ENCODE data around the gene CROT.

The CROT gene

GRCh38 chr7:87432536-87432935, 87.1 kb downstream of the CROT start:
- TF ChIP-seq CTCF (IDR thresholded peaks at IDR 0.05; ENCODE audit: extremely low read depth, missing control alignments): no peak
- no peak for DNase-seq (ENCODE audit: low spot score)

- DNase-seq (ENCODE audit: low spot score): no peak
- TF ChIP-seq CTCF (IDR thresholded peaks at IDR 0.05; ENCODE audit: extremely low read depth, missing control alignments): no peak
These were observed 90.1 kb downstream of the CROT start for GRCh38 chr7:87435546-87435945.

DNA sequence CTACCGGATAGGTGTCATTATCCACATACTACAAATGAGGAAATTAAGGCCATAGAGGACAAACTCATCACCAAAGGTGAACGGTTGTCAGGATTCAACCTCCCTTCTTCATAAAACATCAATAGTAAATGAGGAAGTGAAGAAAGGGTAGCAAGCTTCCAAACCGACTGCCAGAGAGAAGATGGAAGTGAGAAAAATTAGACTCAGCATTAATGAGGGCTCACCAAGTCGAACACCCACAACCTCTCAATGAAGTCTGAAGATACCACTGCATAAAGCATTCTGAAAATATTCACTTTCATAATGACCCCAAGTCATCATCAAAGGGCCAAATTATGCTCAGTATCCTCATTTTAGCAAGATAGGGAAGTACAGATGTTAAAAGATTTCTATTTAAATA, 100.4 kb downstream of the CROT start:
- no peak for TF ChIP-seq CTCF (IDR thresholded peaks at IDR 0.05; ENCODE audit: extremely low read depth, missing control alignments)
- DNase-seq (ENCODE audit: low spot score): peak; percentile 27

DNA sequence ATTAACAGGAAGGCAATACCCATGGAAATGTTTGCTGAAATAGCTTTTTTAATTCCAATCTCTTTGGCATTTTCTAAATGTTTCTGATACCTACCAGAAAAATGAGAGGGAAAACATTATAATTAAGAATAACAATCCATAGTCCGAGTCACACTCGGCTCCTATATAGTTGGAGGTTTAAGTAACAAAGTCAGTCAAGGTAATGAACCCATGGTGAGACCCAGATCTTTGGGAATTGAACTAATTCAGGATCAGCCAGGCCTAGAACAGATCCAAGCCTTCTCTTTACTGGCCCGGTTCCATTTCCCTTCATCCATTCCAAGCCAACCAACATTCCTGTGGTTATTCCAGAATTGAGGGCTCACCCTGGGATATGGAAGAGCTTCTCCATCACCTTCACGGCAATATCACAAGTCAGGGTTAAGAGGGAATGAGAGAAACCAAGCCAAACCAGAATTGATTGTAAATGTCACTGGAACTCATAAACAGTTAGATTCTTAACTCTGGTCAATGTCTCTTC, 101.7 kb downstream of the CROT start:
- no peak for DNase-seq (ENCODE audit: low spot score)
- TF ChIP-seq CTCF (IDR thresholded peaks at IDR 0.05; ENCODE audit: extremely low read depth, missing control alignments): no peak

GRCh38 chr7:87448388-87448787, 102.9 kb downstream of the CROT start:
- DNase-seq (ENCODE audit: low spot score): no peak
- TF ChIP-seq CTCF (IDR thresholded peaks at IDR 0.05; ENCODE audit: extremely low read depth, missing control alignments): no peak
